Stimulated activated naive CD4-positive, alpha-beta T cell (primary cell): ENCODE data around the gene EIF4E1B.

Experiments used
- DNase-seq, 6 experiments: peaks; one replicate each; lab custom pipeline; 2025; lab: John Stamatoyannopoulos, UW

The EIF4E1B gene

GRCh38 chr5:176663566-176663965 lies 33.1 kb downstream of the EIF4E1B start:
- DNase-seq: no peak

DNA sequence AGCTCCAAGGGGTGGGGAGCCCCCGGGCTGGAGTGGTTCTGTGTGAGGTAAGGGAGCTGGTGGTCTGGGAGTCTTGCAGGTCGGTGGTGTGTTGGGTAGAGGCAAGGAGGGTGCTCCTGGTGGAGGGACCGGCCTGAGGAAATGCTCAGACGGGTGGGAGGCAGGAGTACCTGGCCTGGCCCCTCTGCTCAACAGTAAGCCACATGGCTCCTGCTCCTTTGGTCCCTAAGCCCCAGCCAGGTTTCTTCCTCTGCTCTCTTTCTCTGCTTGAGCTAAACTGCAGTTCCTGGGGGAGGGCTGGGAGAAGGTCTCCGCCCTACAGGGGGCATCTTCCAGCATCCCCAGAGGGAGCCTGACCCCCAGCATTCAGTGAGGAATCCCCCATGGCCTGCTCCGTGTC lies 34.0 kb downstream of the EIF4E1B start:
- DNase-seq: no peak

DNA sequence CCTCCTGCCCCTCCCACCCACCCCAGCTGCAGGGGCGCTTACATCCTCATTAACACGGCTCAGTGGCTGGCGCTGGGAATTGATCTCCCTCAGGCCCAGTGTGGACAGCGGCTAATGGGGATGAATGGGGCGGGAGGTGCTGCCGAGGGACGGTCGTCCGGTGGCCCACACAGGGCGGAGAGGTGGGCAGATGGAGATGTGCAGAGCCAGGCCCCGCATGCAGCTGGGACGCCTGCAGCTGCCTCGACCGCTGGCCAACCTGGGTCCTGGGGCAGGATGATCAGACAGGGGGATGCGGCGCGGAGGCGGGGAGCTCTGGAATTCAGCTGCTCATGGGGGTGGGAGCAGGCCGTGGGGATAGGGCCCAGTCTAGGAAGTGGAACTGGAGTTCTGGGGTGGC lies 34.4 kb downstream of the EIF4E1B start:
- DNase-seq: no peak

- DNase-seq: no peak
Measured at GRCh38 chr5:176665517-176665916, 35.0 kb downstream of the EIF4E1B start.

DNA sequence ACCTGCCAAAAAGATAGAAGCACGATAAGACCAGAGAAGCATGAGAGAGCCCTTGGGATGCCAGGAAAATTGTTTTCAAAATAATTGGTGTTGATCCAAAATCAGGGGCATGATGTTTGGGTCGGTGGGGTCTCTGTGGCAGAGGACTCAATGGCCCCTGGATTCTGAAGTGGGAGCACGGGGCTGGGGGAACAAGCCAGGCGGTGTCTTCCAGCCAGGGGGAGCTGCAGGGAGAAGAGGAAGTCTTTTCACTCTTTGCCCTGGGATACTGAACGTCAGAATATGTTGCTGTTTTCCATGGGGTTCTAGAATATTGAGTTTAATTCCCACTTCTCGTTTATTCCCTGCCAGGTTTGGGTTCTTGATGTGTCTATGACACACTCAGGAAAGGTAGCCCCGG lies 37.2 kb downstream of the EIF4E1B start:
- no peak for DNase-seq

DNA sequence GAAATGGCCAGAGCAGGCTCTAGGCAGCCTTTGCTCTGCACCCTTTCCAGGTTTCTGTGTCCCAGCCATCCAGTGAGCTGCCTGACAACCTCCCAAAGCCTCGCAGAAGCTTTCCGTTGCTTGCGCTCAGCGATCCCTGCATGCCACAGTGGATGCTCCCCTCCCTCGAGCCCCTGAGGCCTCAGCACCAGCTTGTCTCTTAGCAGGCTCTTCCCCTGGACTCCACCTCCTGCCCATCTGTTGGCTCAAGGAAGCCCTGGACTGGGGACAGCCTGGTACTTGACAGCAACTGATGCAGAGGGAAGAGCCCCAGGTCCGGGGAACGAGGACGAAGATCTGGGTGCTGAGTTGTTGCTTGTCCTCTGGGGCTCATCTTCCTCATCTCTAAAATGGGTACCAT lies 40.0 kb downstream of the EIF4E1B start:
- DNase-seq: no peak

DNA sequence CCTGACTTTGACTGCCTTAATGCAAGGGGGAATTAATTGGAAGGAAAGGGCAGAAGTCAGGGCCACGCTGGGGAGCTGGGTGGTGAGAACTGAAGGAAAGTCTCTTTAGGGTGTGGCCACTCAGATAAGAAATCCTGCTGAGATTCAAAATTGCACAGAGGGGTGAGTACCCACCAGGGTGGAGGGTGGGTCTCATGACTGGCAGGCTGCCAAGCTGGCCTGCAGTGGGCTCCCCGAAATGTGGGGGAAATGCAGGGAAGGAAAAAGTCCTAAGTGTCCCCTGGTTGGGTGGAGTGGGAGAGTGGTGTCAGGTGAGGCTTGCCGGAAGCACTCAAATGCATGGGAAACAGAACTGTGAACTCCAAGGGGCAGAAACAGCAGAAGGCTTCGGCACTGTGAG lies 40.9 kb downstream of the EIF4E1B start:
- no peak for DNase-seq

- no peak for DNase-seq
Measured at GRCh38 chr5:176671890-176672747, 41.6 kb downstream of the EIF4E1B start.

- no peak for DNase-seq
Measured at GRCh38 chr5:176673651-176674583, 43.4 kb downstream of the EIF4E1B start.

GRCh38 chr5:176674799-176675198 lies 44.3 kb downstream of the EIF4E1B start:
- no peak for DNase-seq

DNA sequence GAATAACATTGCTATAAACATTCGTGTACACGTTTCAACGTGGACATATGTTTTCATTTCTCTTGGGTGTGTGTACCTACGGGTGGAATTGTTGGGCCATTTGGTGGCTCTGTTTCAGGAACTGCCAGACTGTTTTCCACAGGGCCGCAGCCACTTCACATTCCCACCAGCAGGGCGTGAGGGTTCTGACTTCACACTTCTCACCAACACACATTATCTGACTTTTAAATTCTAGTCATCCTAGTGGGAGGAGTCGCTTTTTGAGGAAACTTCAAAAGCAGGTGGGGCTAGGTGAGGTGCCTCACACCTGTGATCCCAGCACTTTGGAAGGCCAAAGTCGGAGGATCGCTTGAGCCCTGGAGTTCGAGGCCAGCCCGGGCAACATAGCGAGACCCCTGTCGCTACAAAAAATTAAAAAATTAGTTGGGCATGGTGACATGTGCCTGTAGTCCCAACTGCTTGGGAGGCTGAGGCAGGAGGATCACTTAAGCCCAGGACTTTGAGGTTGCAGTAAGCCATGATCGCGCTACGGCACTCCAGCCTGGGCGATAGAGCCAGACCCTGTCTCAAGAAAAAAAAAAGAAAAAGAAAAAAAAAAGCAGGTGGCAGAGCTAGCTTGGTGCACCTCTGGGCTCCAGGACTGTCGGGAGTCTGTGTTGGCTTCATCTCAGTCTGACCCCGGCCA lies 45.3 kb downstream of the EIF4E1B start:
- no peak for DNase-seq

- no peak for DNase-seq
Measured at GRCh38 chr5:176676361-176676824, 45.9 kb downstream of the EIF4E1B start.

GRCh38 chr5:176677209-176677939 lies 46.9 kb downstream of the EIF4E1B start:
- no peak for DNase-seq

- DNase-seq: no peak
Measured at GRCh38 chr5:176678584-176678983, 48.1 kb downstream of the EIF4E1B start.

DNA sequence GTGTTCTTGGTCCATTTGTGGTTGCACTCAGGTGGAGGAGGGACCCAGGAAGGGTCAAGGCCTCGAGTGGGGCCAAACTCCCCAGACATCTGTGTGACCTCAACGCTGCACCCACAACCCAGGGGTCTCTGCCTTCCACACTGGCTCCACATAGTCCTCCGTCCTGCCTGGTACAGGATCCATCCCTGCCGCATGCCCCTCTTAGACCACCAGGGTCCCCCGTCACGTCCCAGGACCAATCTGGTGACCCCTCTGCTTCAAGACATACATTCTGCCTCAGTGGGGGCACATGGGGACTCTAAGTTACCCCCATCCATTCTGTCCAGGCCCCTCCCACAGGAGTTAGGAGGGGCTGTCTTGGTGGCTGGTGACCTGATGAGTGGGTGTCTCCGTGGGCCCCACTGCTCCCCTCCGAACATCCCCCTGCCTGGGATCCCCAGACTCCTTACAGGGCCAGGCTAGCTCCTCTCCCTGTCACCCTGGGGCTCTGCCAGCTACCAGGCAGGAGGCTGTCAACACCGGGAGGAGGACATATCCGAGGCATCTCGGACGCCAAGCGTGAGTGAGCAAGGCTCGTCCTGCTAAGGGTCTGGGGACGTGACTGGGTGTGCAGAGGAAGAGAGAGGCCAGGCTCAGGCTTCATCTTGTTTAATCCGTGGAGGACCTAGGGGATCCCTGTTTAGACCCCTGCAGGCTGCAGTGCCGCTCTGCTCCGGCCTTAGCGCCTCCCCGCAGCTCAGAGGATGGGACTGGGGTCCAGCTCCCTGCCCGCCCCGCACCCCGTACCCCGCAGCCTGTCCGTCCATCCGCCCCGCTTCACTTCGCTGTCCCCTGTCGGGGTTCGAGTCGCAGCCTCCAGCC lies 49.1 kb downstream of the EIF4E1B start:
- no peak for DNase-seq

GRCh38 chr5:176680226-176680563 lies 49.7 kb downstream of the EIF4E1B start:
- DNase-seq: no peak

DNA sequence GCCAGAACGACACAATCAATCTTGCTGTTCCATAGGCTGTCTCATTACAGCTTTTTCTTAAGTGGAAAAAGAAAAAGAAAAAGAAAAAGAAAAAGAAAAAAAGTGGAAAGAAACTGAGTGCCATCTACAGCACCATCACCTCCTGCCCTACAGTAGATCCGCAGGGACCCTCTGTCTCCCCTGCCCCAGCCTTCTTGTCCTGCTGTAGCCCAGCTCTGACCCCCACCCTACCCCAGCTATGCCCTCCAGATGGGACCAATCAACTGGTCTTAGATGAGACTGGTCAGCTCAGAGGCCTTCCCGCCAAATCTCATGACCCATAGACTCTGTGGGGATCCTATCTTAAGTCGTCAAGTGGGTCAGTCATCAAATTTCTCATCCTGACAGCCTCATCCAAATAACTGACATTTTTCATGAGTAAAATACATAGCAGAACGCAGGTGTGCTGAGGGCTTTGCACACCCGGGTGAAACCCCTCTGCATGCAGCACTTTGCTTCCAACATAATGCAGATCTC lies 51.6 kb downstream of the EIF4E1B start:
- DNase-seq: no peak

DNA sequence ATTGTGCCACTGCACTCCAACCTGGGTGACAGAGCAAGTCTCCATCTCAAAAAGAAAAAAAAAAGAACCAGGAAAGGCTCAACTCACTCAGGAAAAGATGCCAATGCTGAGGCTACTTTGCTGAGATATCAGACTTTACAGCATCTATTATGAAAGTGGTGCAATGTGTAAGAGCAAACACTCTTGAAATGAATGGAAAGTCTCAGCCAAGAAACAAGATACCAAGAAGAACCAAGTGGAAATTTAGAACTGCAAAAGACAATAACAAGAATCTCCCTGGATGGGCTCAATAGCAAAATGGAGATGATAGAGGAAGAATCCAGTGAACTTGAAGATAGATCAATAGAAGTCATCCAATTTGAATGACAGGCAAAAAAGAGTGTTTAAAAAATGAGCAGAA lies 54.5 kb downstream of the EIF4E1B start:
- no peak for DNase-seq

- DNase-seq: no peak
Measured at GRCh38 chr5:176687247-176687646, 56.8 kb downstream of the EIF4E1B start.

DNA sequence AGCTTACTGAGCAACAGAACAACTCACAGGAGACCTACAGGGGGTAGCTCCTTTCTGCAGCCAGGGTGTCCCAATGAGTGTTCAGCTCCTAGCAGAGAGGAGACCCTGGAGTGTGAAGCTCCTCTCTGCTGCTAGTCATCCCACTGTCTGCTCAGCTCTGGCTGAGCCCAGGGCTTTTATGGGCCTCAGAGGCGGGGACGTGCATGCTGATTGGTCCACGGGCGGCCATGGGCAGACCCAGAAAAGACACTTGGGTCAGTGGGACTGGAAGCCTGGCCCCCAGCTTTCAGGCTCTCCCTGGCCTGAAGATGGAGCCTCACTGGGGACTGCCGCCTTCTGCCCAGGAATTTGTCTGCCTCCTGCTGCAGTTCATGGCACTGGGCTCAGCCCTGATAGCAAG lies 57.4 kb downstream of the EIF4E1B start:
- no peak for DNase-seq

GRCh38 chr5:176690911-176691310 lies 60.4 kb downstream of the EIF4E1B start:
- DNase-seq: no peak
